Nephron (organoid): ENCODE data around the gene SNX6.
"Not testable (repeated sequence)": the region's sequence is repeated elsewhere in the genome, so short reads cannot be mapped to it uniquely, and the experiment has no call there.

ENCODE experiments used
- H3K27ac Mint-ChIP-seq, 3 experiments: 2 replicates each; pipeline ENCODE4 v1.8.0; 2020; ENCODE audit warnings: mixed read lengths in 3 of 3, mild to moderate bottlenecking in 2 of 3, moderate library complexity in 1 of 3
- H3K27me3 Mint-ChIP-seq: 2 replicates; pipeline ENCODE4 v1.8.0; 2021; ENCODE audit warnings: low read depth, mild to moderate bottlenecking, moderate library complexity, mixed read lengths
- H3K36me3 Mint-ChIP-seq: 2 replicates; pipeline ENCODE4 v1.8.0; 2020; ENCODE audit warnings: low read depth, mixed read lengths
- H3K4me1 Mint-ChIP-seq: 2 replicates; pipeline ENCODE4 v1.8.0; 2020; ENCODE audit warnings: mixed read lengths
- H3K4me3 Mint-ChIP-seq, 3 experiments: 2 replicates each; pipeline ENCODE4 v1.8.0; 2020; ENCODE audit warnings: mild to moderate bottlenecking in 3 of 3, mixed read lengths in 3 of 3, moderate library complexity in 2 of 3
- H3K9me3 Mint-ChIP-seq: 2 replicates; pipeline ENCODE4 v1.8.0; 2020; ENCODE audit warnings: mixed read lengths
- CTCF ChIP-seq, 3 experiments: fragments of 200-600 bp; sonication (generic); IDR thresholded peaks; one replicate each; pipeline ENCODE4 v1.5.0; 2021; ENCODE audit warnings: antibody characterized with exemption in 3 of 3; ENCODE audit not compliant: unreplicated experiment in 3 of 3

SNX6 gene

DNA sequence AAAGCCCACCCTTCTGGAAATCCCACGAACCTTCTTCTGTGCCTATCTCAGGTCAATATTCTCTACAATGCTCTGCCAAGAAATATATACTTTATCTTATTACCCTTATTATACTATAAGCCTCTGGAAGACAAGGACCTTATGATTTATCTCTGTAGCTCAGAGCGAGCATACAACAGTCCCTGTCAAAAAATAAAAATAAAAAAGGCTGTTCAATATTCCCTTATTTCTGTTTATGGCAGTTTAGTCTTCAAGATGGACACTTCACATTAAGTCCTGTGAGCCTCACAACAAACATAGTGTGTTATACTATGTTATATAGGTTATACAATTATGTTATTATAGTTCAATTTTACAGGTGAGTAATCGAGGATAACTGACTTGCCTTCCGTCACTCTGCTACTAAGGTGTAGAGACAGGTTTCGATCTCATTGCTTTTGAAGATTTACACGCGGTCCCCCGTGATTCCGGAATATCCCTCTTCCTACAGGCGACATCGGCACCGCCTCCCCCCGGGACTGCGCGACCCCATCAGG lies 91.0 kb downstream of the SNX6 start:
- Mint-ChIP-seq H3K27me3 (no peaks in the 10 kb centered on the region), H3K9me3 (no peaks in the 10 kb centered on the region), H3K36me3 (peaks cover 12% of the 10 kb centered on the region), H3K4me3 (peak overlapping the region; percentile 98 to 100 (median 99)), H3K27ac (peak overlapping the region; percentile 95 to 98 (median 98)), H3K4me1 (peaks cover 18% of the 10 kb centered on the region)
- no peak for TF ChIP-seq CTCF (IDR thresholded peaks at IDR 0.05; ENCODE audit: unreplicated experiment in 3 of 3)

GRCh38 chr14:34538096-34538495 lies 91.9 kb downstream of the SNX6 start:
- peak overlapping the region in 1 of 3 experiments; percentile 98 for H3K27ac Mint-ChIP-seq
- peaks cover 19% of the 10 kb centered on the region for H3K36me3 Mint-ChIP-seq
- not testable (repeated sequence) for H3K9me3 Mint-ChIP-seq, H3K27me3 Mint-ChIP-seq
- H3K4me1 Mint-ChIP-seq = peaks cover 18% of the 10 kb centered on the region
- peak overlapping the region; percentile 98 to 100 (median 99) for H3K4me3 Mint-ChIP-seq

GRCh38 chr14:34537677-34538009 lies 92.3 kb downstream of the SNX6 start:
- Mint-ChIP-seq H3K4me1 (peaks cover 18% of the 10 kb centered on the region), H3K36me3 (peaks cover 22% of the 10 kb centered on the region), H3K4me3 (peak overlapping the region; percentile 59 to 72 (median 65)), H3K9me3 (no peaks in the 10 kb centered on the region), H3K27ac (peak overlapping the region in 1 of 3 experiments; percentile 30), H3K27me3 (no peaks in the 10 kb centered on the region)
- TF ChIP-seq CTCF (IDR thresholded peaks at IDR 0.05; ENCODE audit: unreplicated experiment in 3 of 3) = no peak

DNA sequence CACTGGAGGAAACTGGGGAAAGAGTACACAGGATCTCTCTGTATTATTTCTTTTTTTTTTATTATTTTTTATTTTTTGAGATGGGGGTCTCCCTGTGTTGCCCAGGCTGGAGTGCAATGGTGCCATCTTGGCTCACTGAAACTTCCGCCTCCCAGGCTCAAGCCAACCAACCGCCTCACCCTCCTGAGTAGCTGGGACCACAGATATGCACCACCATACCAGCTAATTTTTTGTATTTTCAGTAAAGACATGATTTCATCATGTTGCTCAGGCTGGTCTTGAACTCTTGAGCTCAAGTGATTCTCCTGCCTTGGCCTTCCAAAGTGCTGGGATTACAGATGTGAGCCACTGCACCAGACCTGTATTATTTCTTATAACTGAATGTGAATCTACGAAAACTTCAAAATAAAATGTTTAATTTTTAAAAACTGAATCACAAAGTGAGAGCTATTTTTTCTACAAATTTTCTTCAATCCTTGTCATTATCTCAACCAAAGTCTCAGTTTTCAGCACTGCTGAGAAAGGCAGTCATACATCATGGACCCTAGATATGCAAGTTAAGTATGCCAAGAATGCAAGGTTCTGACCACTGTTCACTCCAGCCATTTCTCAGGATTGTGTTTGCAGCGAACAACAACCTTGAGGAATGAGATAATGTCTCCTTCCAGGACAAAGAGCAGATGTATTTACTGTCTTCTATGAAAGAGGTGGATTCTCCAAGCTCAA lies 92.8 kb downstream of the SNX6 start:
- Mint-ChIP-seq H3K4me1 (peaks cover 18% of the 10 kb centered on the region), H3K36me3 (peaks cover 27% of the 10 kb centered on the region), H3K27me3 (no peaks in the 10 kb centered on the region), H3K4me3 (peak overlapping the region; percentile 17 to 72 (median 65)), H3K27ac (peak overlapping the region in 1 of 3 experiments; percentile 30), H3K9me3 (no peaks in the 10 kb centered on the region)
- TF ChIP-seq CTCF (IDR thresholded peaks at IDR 0.05; ENCODE audit: unreplicated experiment in 3 of 3) = no peak

- Mint-ChIP-seq H3K4me1 (no peaks in the 10 kb centered on the region), H3K4me3 (no peak overlapping the region), H3K27me3 (no peaks in the 10 kb centered on the region), H3K27ac (no peak overlapping the region), H3K9me3 (no peaks in the 10 kb centered on the region), H3K36me3 (peaks cover 66% of the 10 kb centered on the region)
- no peak for TF ChIP-seq CTCF (IDR thresholded peaks at IDR 0.05; ENCODE audit: unreplicated experiment in 3 of 3)
These were observed 102.4 kb downstream of the SNX6 start for GRCh38 chr14:34527591-34527990.

- H3K27me3 Mint-ChIP-seq, H3K27ac Mint-ChIP-seq, H3K4me3 Mint-ChIP-seq, H3K9me3 Mint-ChIP-seq, H3K4me1 Mint-ChIP-seq: not testable (repeated sequence)
- H3K36me3 Mint-ChIP-seq = peaks cover 72% of the 10 kb centered on the region
These were observed 105.7 kb downstream of the SNX6 start for GRCh38 chr14:34524216-34524615.

- Mint-ChIP-seq H3K4me1 (no peaks in the 10 kb centered on the region), H3K4me3 (no peak overlapping the region), H3K27me3 (no peaks in the 10 kb centered on the region), H3K36me3 (peaks cover 77% of the 10 kb centered on the region), H3K9me3 (no peaks in the 10 kb centered on the region), H3K27ac (no peak overlapping the region)
- no peak for TF ChIP-seq CTCF (IDR thresholded peaks at IDR 0.05; ENCODE audit: unreplicated experiment in 3 of 3)
These were observed 107.5 kb downstream of the SNX6 start for GRCh38 chr14:34522496-34522895.

- not testable (repeated sequence) for H3K4me1 Mint-ChIP-seq, H3K27me3 Mint-ChIP-seq, H3K9me3 Mint-ChIP-seq, H3K27ac Mint-ChIP-seq, H3K4me3 Mint-ChIP-seq
- H3K36me3 Mint-ChIP-seq = peaks cover 73% of the 10 kb centered on the region
These were observed 108.9 kb downstream of the SNX6 start for GRCh38 chr14:34521071-34521470.

DNA sequence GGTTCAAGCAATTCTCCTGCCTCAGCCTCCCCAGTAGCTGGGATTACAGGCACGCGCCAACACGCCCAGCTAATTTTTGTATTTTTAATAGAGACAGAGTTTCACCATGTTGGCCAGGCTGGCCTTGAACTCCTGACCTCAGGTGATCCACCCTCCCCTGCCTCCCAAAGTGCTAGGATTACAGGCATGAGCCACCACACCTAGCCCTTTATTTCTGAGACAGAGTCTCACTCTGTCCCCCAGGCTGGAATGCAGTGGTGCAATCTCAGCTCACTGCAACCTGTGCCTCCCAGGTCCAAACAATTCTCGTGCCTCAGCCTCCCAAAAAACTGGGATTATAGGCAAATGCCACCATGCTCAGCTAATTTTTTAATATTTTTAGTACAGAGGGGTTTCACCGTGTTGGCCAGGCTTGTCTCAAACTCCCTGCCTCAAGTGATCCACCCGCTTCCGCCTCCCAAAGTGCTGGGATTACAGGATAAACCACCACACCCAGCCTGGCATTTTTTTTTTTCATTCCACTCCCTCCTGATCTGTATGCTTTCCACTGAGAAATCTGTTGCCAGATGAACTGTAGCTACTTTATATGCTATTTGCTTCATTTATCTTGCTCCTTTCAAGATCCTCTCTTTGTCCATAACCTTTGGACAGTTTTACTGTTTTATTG lies 109.5 kb downstream of the SNX6 start:
- H3K9me3 Mint-ChIP-seq, H3K27me3 Mint-ChIP-seq, H3K4me3 Mint-ChIP-seq, H3K27ac Mint-ChIP-seq, H3K4me1 Mint-ChIP-seq: not testable (repeated sequence)
- peaks cover 78% of the 10 kb centered on the region for H3K36me3 Mint-ChIP-seq
